Endometrial microvascular endothelial cells (primary cell): ENCODE data around the gene ZNF41. TPM values are rescaled to one million over a fixed set of nuclear protein-coding genes. Genes with fewer than 3 reads are reported as not detected.
"Not testable (repeated sequence)": the region's sequence is repeated elsewhere in the genome, so short reads cannot be mapped to it uniquely, and the experiment has no call there.

Experiments used
- in situ Hi-C: cut with HindIII; loops from 2 replicates; pipeline ENCODE4 v1.10.0; 2017; ENCODE audit warnings: low sequenced_read_pairs, low pct_unique_long_range_greater_than_20kb; ENCODE audit errors: inconsistent ontology term
- total RNA-seq: library from RNA; depleted of rRNA; stranded (reverse); fragments of >200 nt; gene quantifications from one replicate; pipeline ENCODE4 v1.2.3, GENCODE V29; 2015; ENCODE audit errors: inconsistent ontology term

ZNF41 gene
- 5.6 TPM for total RNA-seq

DNA sequence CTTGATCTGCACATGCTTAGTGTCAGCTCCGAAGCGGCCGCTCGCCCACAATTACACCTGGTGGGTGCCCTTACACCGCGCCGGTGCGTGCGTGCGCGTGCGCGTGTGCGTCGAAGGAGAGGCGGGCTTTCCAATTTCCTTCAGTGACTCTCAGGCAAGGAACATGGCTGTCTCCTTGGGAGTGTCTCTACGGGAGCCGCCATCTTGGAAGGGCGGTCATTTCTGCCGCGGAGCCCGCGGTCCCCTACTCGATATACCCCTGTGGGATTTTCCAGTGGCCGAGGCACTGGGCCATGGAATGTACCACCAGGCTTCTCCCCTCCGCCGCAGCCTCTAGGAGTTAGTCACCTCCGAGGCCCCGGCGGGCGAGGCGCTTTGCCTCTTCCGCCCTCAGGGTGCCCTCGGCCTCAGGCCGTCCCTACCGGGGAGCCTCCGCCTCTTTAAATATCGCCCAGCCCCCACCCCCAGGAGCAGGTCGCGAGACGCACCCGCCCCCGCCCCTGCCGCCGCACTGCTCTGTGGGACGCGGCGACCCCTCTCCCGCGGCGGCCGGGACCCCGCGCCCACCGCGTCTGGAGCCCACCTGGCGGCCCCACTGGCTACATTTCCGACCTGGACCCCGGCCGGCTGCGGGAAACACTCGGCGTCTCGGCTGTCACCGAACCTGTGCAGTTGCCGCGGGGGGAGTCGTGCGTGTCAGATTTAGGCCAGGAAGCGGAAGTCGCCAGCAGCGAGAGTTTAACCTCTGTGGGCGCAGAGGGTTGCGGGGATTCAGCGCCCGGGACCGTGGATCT, at the start of gene ZNF41:
TSS of gene ZNF41 (minus strand) at position 711 of the 794 bp plus-strand sequence. CDS start 15,741 bp downstream, outside the sequence.
- in situ Hi-C loops: no loop called here

DNA sequence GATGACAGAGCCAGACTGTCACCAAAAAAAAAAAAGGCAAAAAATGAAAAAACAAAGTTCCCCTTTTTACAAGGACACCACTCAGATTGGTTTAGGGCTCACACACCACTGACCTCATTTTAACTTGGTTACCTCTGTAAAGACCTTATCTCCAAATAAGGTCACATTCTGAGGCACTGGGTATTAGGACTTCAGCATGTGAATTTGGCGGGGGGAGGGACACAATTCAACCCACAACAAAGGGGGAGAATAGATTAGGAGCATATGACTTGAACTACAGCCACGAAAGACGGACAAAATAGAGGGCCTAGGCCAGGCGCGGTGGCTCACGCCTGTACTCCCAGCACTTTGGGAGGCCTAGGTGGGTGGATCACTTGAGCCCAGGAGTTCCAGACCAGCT, 47.0 kb upstream of the ZNF41 start:
- in situ Hi-C loops: no loop called here

DNA sequence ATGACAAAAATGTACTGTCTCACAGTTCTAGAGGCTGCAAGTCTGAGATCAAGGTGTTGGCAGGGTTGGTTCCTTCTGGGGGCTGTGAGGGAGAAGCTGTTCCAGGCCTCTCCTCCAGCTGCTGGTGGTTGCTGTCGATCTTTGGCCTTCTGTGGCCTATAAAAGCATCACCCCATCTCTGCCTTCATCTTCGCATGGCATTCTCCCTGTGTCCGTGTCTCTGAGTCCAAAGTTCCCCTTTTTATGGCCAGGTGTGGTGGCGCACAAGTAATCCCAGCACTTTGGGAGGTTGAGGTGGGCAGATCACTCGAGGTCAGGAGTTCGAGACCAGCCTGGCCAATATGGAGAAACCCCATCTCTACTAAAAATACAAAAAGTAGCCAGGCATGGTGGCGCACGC, 46.5 kb upstream of the ZNF41 start:
- in situ Hi-C loops: no loop called here

DNA sequence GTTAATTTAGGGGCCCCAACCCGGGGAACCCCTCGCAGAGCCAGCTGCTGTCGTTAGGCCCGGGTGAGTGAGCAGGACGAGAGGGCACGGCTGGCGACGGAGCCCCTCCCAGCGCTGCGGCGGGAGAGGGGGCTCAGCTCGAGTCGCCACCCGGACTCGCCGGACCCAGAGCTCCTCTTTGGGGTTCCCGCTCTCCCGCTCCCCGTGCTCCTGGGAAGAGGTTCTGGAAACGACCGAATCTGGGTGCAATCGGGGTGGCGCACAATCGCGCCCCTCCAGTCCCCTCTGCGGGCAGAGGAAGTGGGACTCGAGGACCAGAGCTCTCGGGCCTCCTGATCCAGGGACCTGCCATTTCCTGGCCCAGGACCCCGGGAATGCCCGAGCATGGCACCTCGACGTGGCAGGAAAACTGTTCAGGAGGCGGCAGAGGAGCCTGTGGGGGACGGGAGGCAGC, 40.7 kb upstream of the ZNF41 start:
- in situ Hi-C loops: no loop called here

DNA sequence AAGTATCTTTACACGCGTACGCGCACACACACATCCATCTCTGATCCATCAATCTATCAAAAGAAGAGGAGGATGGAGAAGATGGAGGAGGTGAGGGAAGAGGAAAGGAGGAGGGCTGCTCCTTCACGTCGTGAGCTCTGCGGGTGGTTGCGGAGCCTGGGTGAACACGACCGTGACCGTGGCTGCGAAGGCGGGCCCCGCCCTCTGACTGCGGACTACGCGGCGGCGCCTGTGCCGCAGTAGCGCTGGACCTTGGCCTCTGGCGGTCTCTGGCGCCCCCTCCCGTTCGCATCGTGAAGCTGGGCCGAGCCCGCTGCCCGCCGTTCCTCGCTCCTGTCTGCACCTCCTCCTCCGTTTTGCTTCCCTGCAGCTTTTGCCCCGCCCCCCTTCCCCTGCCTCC, 40.3 kb upstream of the ZNF41 start:
- in situ Hi-C loops: no loop called here

DNA sequence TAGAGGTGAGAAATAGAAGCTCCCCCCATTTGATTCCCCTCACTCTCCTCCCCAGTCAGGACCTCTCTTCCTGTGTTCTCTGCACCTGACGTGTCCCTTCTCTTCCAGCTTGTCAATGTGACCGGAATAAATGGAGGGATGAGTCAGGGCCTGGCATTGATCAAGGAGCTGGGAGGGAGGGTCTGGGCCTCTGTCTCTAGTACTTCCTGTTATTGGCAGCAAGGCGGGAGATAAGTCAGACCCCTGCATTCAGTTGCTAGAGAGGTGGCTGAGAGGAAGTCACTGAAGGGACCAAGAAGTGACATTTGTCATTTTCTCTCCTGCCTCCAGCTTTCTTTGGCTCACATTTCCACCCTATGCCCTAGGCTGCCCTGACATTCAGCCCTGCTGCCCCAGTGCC, 35.1 kb upstream of the ZNF41 start:
- in situ Hi-C loops: no loop called here

DNA sequence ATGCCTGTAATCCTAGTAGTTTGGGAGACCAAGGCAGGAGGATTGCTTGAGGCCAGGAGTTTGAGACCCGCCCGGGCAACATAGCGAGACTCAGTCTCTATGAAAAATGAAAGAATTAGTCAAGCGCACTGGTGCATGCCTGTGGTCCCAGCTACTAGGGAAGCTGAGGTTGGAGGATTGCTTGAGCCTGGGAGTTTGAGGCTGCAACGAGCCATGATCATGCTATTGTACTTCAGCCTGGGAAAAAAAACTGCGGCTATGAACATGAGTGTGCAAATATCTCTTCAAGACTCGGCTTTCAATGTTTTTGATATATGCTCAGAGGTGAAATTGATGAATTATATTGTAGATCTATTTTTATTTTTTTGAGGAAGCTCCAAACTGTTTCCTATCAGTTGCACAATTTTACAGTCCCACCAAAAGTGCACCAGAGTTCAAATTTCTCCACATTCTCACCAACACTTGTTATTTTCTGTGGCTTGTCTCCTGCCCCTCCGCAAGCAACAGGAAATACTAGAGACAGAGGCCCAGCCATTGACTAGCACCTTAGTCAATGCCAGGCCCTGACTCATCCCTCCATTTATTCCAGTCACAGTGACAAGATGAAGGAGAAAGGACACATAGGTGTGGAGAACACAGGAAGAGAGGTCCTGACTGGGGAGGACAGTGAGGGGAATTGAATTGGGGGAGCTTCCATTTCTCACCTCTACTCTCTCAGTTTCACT, 33.1 kb upstream of the ZNF41 start:
- in situ Hi-C loops: no loop called here

DNA sequence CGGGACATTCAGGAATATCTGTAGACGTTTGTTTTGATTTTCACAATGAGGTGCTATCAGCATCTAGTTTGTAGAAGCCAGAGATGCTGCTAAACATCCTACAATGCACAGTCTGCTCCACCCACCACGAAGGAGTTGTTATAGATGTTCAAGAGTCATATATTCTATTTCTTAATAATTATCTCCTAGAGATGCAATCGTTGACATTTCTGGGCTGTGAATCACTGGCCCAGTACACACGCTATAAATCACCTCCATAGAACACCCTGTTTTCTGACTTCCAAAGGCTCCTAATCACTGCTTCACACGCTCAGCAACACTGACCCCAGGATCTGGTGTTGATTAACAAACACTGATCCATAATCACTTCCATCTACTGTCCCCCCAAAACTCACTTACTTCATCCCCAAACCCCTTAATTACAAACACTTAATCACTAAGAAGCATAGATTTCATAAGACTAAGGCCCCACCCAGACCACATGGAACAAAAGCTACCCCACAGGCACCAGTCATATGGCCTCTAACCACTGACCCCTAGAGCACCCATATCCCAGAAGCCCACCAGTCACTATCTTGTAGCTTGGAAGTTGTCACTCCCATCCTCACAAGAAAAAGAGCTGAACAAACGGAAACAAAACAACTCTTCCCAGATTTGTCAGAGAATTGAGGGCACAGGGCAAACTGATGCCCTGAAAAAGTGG, 31.7 kb upstream of the ZNF41 start:
- in situ Hi-C loops: no loop called here

DNA sequence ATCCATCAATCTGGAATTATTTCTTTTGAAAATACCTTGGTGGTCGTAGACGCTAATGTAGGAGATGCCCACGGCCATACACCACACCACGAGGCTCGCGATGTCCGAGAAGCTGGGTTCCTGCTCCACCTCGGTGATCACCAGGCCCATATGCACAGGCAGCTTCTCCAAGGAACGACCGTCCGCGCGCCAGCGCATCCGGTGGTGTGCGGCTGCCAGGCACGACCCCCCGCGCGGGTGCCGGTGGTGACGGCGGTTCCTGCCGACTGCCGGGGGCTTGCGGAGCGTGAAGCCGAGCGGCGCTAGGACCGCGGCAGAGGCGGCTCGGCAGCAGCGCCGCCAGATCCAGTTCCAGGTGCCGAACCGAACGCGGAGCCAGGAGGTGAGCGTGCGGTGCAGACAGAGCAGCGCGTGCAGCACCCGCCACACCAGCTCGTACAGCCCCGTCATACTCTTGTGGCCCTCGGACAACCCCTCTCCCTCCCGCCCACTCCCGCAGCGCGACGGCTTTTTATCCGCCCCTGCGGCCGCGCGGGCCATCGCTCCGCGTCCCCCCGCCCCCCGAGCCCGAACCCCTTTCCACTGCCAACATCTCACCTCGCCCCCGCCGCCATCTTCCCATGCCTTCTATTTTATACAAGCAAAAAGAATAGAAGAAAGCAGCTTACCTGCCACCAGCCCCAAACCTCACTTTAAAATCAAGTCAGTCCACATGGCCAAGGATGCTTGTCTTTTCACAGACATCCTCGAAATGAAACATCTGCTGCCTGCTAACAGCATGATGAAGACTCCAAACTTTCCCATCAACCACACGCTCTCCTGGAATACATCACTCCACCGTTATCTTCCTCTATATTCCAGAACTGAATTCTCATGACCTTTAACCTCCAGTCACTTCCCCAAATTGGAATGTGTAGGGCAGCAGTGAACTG, 30.3 kb upstream of the ZNF41 start:
- in situ Hi-C loops: not testable (repeated sequence)

DNA sequence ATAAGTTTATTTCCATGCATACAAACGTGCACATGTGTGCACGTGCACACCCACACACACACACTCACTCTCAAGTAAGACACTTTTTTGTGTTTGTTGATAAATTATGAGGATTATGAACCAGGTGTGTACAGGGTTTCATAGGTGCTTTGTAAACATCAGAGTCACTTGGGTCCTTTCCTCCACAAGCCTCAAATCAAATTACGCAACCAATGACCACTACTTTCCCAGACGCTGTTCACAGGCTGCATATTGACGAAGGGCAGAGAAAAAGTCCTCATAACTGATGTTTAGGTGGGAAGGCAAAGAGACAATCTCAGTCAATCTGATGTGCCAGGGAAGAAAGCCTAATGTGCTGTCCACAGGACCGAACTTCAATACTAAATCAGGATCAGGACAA, 29.4 kb upstream of the ZNF41 start:
- in situ Hi-C loops: not testable (repeated sequence)

DNA sequence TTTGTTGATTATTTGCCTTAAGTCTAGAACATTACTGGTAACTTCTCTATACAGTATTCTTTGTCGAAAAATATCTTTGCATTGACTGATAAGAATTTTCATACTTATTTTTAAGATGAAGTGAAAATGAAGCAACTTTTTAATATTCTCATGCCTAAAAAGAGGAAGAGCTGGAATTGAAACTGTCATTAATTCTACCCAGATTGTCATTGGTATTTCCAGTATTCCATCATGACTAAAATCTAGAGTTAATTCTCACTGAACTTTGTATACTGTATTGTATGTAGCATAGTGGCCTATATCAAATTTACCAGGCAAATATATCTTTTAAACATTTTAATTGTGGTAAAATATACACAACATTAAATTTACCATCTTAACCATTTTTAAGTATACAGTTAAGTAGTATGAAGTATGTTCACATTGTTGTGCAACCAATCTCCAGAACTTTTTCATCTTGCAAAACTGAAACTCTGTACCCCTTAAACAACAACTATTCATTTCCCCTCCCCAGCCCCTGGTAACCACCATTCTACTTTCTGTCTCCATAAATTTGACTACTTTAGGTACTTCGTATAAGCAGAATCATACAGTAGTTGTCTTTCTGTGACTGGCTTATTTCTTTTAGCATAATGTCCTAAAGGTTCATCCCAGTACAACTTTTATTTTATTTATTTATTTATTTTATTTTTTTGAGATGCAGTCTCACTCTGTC, 24.3 kb upstream of the ZNF41 start:
- in situ Hi-C loops: no loop called here

DNA sequence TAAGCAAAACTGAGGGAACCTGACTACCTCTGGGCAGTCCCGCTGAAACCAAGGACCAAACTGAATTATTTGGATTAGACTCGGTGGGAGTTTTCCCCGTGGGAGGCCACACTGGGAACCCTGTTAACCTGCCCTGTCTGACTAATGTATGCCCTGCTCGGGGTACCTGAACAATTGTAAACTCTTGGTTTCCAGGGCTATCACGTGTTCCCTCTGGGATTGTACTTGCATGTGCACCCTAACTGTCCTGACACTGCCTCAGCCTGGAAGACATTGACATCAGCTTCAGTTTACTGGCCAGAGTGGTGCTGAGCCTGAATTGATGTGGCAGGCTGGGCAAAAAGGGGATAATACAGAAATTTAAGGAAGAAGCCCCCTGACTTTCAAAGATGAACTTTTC, 20.1 kb upstream of the ZNF41 start:
- in situ Hi-C loops: no loop called here

DNA sequence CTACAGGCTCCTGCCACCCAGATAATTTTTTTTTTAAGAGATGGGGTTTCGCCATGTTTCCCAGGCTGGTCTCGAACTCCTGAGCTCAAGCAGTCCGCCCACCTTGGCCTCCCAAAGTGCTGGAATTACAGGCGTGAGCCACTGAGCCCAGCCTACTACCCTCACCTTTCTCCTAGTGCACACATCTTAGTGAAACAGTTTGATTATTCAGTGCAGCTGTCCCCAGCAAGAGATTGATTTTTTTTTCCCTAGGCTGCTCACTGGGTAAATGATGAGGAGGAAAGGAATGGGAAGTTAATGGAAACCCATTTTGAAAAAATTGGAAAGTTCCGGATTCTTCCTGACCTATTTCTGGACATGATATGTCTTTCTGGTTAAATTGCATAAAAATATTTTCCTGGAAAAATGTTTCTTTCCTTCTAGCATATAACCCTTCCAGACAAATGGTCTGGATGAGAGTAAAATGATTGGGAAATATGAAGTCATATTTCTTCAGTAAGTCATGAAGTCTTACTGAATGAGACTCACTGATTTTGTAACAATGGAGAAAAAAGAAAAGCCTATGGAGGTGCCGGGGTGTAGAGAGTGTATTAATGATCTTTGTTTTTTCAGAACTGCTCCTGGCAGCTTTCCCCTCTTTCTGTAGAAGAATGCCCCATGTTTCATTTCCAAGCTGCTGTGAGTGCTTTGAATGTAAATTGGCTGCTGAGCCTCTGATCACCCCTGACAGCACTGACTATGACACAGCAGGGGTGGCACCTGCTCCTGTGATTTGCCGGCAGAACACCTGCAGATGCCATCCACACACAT, 19.5 kb upstream of the ZNF41 start:
- in situ Hi-C loops: no loop called here

DNA sequence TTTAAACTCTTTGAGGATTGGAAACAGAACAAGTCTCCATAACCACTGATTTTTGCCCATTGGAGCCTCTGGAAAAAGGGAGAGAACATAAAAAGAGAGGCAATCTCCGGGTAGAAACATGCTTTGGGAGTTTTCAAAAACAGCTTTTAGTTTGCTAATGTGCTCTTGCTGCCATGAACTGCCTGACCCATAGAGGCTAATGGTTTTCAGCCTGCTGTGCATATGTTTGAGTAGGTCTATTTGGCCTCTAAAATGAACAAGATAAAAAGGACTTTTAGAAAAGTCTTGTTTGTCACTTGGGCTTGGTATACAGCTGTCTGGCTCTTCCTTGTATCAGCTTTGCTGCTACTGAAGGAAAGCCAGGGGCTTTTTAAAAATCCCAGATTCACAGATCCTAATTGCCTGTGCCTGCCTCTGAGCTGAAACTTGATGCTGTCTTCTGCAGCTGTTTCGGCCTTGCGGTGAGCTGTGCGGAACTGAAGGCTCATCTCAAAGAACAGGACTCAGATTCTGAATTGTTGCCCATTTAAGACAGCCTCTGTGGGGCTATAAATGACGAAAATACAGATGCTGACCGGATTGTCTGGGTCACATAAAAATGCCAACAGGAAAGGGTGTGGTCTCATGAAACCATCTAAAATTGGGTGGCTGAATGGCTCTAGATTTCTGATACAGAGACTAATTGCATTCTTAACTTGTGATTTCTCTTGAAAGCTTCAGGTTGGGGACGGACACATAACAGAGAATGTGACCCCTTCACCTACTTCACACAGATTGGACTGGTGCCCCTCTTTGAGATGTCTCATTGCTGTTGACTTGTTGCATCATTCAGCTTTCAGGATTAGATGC, 18.4 kb upstream of the ZNF41 start:
- in situ Hi-C loops: no loop called here

DNA sequence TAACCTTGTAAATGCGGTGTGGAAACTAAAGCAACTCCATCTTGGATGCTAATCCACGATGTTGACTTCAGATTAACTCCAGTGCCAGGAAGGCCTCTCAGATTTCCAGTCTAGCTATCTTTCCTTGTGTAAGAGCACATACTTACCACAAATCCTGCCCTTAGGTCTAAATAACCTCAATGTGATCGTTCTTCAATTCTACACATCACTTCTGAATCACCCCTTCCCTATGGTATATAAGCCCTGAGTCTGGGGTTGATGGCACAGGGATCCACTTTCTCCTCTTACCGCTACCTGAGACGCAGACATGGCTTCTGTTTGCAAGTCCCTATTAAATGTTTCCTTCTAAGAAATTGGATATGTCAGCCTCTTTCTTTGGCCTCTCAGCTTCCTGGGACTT, 17.5 kb upstream of the ZNF41 start:
- in situ Hi-C loops: no loop called here

DNA sequence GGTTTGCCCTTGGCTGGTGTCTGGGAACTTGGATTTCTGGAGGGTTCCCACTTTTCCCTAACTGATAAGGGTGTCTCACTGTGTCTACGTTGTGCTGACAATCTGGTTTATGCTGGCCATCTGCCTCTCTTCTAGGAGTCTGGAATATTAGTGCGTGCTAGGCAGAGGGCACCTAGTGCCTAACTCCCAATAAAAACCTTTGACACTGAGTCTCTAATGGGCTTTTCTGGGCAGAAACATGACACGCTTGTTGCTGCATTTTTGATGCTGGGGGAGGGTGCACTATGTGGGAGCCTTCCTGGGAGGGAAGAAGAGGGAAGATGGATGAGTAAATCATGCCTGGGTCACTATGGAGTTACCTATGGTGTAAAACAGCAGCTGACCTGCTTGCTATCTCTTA, 16.3 kb upstream of the ZNF41 start:
- in situ Hi-C loops: no loop called here

DNA sequence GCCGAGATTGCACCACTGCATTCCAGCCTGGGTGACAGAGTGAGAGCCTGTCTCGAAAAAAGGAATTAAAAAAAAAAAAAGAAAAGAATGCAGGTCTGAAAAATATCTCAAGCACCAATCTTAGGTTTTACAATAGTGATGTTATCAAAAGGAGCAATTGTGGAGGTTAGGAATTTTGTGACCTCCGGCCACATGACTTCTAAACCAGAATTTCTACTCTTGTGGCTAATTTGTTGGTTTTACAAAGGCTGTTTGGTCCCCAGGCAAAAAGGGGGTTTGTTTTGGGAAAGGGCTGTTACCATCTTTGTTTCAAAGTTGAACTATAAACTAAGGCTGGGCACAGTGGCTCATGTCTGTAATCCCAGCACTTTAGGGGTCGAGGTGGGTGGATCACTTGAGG, 15.4 kb upstream of the ZNF41 start:
- in situ Hi-C loops: no loop called here
